ENCODE data around the gene HDGFL1.

Gene HDGFL1

DNA sequence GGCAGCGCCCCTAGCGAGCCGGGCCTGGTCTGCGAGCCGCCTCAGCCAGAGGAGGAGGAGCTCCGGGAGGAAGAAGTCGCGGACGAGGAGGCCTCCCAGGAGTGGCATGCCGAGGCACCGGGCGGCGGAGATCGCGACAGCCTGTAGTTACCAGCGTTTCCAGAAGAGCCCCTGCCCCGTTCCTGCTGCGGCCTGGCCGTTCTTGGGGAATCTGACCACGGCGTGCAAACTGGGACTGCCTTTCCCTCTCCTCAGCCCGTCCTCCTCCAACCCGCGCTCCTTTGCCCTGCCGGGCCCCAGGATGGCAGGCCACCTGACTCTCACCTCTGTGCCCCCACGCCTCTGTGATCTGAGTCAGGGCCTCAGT, 802 bp downstream of the HDGFL1 start:
- TF ChIP-seq, protein P1, sequence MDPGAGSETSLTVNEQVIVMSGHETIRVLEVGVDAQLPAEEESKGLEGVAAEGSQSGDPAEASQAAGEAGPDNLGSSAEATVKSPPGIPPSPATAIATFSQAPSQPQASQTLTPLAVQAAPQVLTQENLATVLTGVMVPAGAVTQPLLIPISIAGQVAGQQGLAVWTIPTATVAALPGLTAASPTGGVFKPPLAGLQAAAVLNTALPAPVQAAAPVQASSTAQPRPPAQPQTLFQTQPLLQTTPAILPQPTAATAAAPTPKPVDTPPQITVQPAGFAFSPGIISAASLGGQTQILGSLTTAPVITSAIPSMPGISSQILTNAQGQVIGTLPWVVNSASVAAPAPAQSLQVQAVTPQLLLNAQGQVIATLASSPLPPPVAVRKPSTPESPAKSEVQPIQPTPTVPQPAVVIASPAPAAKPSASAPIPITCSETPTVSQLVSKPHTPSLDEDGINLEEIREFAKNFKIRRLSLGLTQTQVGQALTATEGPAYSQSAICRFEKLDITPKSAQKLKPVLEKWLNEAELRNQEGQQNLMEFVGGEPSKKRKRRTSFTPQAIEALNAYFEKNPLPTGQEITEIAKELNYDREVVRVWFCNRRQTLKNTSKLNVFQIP (CRISPR knock-in tag; IDR thresholded peaks at IDR 0.05; ENCODE audit: borderline replicate concordance, low read depth): no peak
- no peak for TF ChIP-seq ARNTL (CRISPR knock-in tag; IDR thresholded peaks at IDR 0.05; ENCODE audit: borderline replicate concordance, low read depth)
- TF ChIP-seq ISL1 (CRISPR knock-in tag; IDR thresholded peaks at IDR 0.05): no peak
- TF ChIP-seq, protein P2, sequence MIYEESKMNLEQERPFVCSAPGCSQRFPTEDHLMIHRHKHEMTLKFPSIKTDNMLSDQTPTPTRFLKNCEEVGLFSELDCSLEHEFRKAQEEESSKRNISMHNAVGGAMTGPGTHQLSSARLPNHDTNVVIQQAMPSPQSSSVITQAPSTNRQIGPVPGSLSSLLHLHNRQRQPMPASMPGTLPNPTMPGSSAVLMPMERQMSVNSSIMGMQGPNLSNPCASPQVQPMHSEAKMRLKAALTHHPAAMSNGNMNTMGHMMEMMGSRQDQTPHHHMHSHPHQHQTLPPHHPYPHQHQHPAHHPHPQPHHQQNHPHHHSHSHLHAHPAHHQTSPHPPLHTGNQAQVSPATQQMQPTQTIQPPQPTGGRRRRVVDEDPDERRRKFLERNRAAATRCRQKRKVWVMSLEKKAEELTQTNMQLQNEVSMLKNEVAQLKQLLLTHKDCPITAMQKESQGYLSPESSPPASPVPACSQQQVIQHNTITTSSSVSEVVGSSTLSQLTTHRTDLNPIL (CRISPR knock-in tag; IDR thresholded peaks at IDR 0.05; ENCODE audit: low read depth): no peak
- TF ChIP-seq BACH2 (CRISPR knock-in tag; IDR thresholded peaks at IDR 0.05; ENCODE audit: borderline replicate concordance): no peak
- TF ChIP-seq SNAI2 (CRISPR knock-in tag; IDR thresholded peaks at IDR 0.05): no peak
- TF ChIP-seq, protein P3, sequence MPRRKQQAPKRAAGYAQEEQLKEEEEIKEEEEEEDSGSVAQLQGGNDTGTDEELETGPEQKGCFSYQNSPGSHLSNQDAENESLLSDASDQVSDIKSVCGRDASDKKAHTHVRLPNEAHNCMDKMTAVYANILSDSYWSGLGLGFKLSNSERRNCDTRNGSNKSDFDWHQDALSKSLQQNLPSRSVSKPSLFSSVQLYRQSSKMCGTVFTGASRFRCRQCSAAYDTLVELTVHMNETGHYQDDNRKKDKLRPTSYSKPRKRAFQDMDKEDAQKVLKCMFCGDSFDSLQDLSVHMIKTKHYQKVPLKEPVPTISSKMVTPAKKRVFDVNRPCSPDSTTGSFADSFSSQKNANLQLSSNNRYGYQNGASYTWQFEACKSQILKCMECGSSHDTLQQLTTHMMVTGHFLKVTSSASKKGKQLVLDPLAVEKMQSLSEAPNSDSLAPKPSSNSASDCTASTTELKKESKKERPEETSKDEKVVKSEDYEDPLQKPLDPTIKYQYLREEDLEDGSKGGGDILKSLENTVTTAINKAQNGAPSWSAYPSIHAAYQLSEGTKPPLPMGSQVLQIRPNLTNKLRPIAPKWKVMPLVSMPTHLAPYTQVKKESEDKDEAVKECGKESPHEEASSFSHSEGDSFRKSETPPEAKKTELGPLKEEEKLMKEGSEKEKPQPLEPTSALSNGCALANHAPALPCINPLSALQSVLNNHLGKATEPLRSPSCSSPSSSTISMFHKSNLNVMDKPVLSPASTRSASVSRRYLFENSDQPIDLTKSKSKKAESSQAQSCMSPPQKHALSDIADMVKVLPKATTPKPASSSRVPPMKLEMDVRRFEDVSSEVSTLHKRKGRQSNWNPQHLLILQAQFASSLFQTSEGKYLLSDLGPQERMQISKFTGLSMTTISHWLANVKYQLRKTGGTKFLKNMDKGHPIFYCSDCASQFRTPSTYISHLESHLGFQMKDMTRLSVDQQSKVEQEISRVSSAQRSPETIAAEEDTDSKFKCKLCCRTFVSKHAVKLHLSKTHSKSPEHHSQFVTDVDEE (CRISPR knock-in tag; IDR thresholded peaks at IDR 0.05): no peak
- TF ChIP-seq ESRRG (CRISPR knock-in tag; IDR thresholded peaks at IDR 0.05): no peak
- TF ChIP-seq TCF4 (CRISPR knock-in tag; IDR thresholded peaks at IDR 0.05; ENCODE audit: borderline replicate concordance): no peak
- no peak for TF ChIP-seq CSDC2 (CRISPR knock-in tag; IDR thresholded peaks at IDR 0.05)
- no peak for TF ChIP-seq ZFP30 (CRISPR knock-in tag; IDR thresholded peaks at IDR 0.05)
- TF ChIP-seq TOX (CRISPR knock-in tag; IDR thresholded peaks at IDR 0.05; ENCODE audit: borderline replicate concordance): no peak
- TF ChIP-seq ZNF565 (CRISPR knock-in tag; conservative IDR thresholded peaks at IDR 0.05; ENCODE audit: low read depth): no peak
- no peak for TF ChIP-seq ZC3H10 (CRISPR knock-in tag; IDR thresholded peaks at IDR 0.05)
- TF ChIP-seq ZNF70 (CRISPR knock-in tag; IDR thresholded peaks at IDR 0.05): no peak
- TF ChIP-seq RARB (CRISPR knock-in tag; IDR thresholded peaks at IDR 0.05): no peak
- TF ChIP-seq, protein P4, sequence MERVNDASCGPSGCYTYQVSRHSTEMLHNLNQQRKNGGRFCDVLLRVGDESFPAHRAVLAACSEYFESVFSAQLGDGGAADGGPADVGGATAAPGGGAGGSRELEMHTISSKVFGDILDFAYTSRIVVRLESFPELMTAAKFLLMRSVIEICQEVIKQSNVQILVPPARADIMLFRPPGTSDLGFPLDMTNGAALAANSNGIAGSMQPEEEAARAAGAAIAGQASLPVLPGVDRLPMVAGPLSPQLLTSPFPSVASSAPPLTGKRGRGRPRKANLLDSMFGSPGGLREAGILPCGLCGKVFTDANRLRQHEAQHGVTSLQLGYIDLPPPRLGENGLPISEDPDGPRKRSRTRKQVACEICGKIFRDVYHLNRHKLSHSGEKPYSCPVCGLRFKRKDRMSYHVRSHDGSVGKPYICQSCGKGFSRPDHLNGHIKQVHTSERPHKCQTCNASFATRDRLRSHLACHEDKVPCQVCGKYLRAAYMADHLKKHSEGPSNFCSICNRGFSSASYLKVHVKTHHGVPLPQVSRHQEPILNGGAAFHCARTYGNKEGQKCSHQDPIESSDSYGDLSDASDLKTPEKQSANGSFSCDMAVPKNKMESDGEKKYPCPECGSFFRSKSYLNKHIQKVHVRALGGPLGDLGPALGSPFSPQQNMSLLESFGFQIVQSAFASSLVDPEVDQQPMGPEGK (CRISPR knock-in tag; IDR thresholded peaks at IDR 0.05; ENCODE audit: borderline replicate concordance): no peak

DNA sequence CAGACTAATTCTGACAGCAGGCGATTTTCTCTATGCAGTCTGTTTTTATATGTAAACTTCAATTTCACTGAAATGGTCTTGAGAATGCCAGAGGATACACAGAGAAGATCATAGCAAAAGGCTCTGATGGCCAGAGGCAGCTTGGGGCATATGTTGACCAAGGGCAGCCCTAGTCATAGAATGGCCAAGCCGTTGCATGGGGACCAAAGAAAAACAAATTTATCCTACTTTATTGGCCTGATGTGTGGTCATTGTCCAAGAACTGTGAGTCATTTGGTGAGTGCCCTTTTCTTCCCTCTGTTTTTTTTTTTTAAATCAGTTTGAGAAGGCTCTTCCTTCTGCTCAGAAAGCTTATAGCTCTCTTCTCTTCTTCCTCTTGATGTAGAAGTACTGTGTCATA, 5.8 kb downstream of the HDGFL1 start:
- TF ChIP-seq, protein P2 (CRISPR knock-in tag; IDR thresholded peaks at IDR 0.05; ENCODE audit: low read depth): no peak
- no peak for TF ChIP-seq TOX (CRISPR knock-in tag; IDR thresholded peaks at IDR 0.05; ENCODE audit: borderline replicate concordance)
- TF ChIP-seq, protein P3 (CRISPR knock-in tag; IDR thresholded peaks at IDR 0.05): no peak
- TF ChIP-seq ARNTL (CRISPR knock-in tag; IDR thresholded peaks at IDR 0.05; ENCODE audit: borderline replicate concordance, low read depth): no peak
- no peak for TF ChIP-seq ISL1 (CRISPR knock-in tag; IDR thresholded peaks at IDR 0.05)
- no peak for TF ChIP-seq ZFP30 (CRISPR knock-in tag; IDR thresholded peaks at IDR 0.05)
- TF ChIP-seq GLIS3 (CRISPR knock-in tag; IDR thresholded peaks at IDR 0.05): no peak
- TF ChIP-seq RARB (CRISPR knock-in tag; IDR thresholded peaks at IDR 0.05): no peak
- TF ChIP-seq ZNF565 (CRISPR knock-in tag; conservative IDR thresholded peaks at IDR 0.05; ENCODE audit: low read depth): no peak
- TF ChIP-seq, protein P1 (CRISPR knock-in tag; IDR thresholded peaks at IDR 0.05; ENCODE audit: borderline replicate concordance, low read depth): no peak
- TF ChIP-seq ZNF70 (CRISPR knock-in tag; IDR thresholded peaks at IDR 0.05): no peak
- TF ChIP-seq, protein P5, sequence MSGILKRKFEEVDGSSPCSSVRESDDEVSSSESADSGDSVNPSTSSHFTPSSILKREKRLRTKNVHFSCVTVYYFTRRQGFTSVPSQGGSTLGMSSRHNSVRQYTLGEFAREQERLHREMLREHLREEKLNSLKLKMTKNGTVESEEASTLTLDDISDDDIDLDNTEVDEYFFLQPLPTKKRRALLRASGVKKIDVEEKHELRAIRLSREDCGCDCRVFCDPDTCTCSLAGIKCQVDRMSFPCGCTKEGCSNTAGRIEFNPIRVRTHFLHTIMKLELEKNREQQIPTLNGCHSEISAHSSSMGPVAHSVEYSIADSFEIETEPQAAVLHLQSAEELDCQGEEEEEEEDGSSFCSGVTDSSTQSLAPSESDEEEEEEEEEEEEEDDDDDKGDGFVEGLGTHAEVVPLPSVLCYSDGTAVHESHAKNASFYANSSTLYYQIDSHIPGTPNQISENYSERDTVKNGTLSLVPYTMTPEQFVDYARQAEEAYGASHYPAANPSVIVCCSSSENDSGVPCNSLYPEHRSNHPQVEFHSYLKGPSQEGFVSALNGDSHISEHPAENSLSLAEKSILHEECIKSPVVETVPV (CRISPR knock-in tag; IDR thresholded peaks at IDR 0.05): no peak
- no peak for TF ChIP-seq ZNF8 (CRISPR knock-in tag; IDR thresholded peaks at IDR 0.05)
- TF ChIP-seq ZFP3 (CRISPR knock-in tag; IDR thresholded peaks at IDR 0.05): no peak
- TF ChIP-seq ESRRG (CRISPR knock-in tag; IDR thresholded peaks at IDR 0.05): no peak
- no peak for ATAC-seq

More for the DNA sequence above, 802 bp downstream of the HDGFL1 start:
- no peak for ATAC-seq

Measured in SK-N-SH treated with all-trans-retinoic acid at 6 μM for 48 hours (cell line).